NOMO-1 treated with dmso at 0.1 percent for 144 hours (cell line): ENCODE measurements around the gene CEP70.
"Not testable (repeated sequence)": the region's sequence is repeated elsewhere in the genome, so short reads cannot be mapped to it uniquely, and the experiment has no call there.

Experiments
- DNase-seq: peaks from one replicate; lab custom pipeline; 2025; ENCODE audit not compliant: unreplicated experiment; lab: John Stamatoyannopoulos, UW

The CEP70 gene, protein sequence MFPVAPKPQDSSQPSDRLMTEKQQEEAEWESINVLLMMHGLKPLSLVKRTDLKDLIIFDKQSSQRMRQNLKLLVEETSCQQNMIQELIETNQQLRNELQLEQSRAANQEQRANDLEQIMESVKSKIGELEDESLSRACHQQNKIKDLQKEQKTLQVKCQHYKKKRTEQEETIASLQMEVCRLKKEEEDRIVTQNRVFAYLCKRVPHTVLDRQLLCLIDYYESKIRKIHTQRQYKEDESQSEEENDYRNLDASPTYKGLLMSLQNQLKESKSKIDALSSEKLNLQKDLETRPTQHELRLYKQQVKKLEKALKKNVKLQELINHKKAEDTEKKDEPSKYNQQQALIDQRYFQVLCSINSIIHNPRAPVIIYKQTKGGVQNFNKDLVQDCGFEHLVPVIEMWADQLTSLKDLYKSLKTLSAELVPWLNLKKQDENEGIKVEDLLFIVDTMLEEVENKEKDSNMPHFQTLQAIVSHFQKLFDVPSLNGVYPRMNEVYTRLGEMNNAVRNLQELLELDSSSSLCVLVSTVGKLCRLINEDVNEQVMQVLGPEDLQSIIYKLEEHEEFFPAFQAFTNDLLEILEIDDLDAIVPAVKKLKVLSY

GRCh38 chr3:138594150-138594934 lies at the start of gene CEP70:
Gene CEP70, minus strand, starts transcription at chr3:138594260. Its CDS starts 21,333 bp downstream, at chr3:138572927.
- no peak for DNase-seq

GRCh38 chr3:138642927-138643253 lies 48.8 kb upstream of the CEP70 start:
- DNase-seq, result no peak

- no peak for DNase-seq
Measured at GRCh38 chr3:138642226-138642926, 48.3 kb upstream of the CEP70 start.

DNA sequence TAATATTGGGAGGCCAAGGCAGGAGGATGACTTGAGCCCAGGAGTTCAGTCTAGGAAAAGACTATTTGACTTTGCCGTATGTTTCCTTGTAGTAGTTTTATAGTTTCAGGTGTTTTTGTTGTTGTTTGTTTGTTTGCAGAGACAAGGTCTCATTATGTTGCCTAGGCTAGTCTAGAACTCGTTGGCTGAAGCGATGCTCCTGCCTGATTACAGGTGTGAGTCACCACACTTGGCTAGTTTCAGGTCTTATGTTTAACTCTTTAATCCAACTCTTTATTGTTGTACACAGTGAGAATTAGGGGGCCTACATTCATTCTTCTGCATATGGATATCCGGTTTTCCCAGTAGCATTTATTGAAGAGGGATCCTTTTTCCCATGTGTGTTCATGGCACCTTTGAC lies 46.5 kb upstream of the CEP70 start:
- DNase-seq, result no peak

GRCh38 chr3:138638641-138639040 lies 44.6 kb upstream of the CEP70 start:
- no peak for DNase-seq

GRCh38 chr3:138629526-138629925 lies 35.5 kb upstream of the CEP70 start:
- DNase-seq, result no peak

- DNase-seq, result no peak
Measured at GRCh38 chr3:138625707-138626365, 31.8 kb upstream of the CEP70 start.

DNA sequence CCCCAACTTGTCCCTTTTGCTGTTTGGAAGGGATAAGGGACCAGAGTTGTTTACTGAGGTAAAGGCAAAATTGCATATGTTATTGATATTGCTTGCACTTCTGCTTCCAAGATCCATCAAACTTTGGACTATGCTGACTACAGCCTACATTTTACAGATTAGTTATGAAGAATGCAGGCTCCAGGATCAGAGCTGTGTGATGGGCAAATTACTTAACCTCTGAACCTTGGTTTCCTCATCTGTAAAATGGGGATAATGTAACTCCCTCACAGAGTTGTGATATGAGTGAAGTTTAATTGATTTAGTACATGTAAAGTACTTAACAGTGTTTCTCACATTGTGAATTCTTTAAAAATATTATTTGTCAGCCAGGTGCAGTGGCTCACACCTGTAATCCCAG lies 30.5 kb upstream of the CEP70 start:
- no peak for DNase-seq

GRCh38 chr3:138620431-138620830 lies 26.4 kb upstream of the CEP70 start:
- DNase-seq, result no peak

DNA sequence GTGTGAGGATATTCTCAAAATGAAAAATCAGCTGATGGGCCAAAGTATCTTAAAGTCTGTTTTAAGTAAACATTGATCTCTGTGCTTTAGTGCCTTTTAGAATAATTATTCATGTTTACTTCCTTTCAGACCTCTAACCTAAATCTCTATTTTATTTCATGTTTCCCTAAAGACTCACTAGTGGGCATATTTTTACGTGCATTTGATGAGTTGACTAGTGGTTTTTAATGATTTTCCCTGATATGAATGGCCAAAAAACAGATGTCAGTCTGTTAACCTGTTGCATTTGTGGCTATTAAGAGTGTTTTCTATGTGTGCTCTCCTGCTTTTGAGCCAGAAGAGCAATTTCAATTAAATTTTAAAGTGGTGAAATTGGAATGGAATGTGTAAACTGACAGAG lies 21.4 kb upstream of the CEP70 start:
- no peak for DNase-seq

GRCh38 chr3:138609898-138610266 lies 15.8 kb upstream of the CEP70 start:
- no peak for DNase-seq

DNA sequence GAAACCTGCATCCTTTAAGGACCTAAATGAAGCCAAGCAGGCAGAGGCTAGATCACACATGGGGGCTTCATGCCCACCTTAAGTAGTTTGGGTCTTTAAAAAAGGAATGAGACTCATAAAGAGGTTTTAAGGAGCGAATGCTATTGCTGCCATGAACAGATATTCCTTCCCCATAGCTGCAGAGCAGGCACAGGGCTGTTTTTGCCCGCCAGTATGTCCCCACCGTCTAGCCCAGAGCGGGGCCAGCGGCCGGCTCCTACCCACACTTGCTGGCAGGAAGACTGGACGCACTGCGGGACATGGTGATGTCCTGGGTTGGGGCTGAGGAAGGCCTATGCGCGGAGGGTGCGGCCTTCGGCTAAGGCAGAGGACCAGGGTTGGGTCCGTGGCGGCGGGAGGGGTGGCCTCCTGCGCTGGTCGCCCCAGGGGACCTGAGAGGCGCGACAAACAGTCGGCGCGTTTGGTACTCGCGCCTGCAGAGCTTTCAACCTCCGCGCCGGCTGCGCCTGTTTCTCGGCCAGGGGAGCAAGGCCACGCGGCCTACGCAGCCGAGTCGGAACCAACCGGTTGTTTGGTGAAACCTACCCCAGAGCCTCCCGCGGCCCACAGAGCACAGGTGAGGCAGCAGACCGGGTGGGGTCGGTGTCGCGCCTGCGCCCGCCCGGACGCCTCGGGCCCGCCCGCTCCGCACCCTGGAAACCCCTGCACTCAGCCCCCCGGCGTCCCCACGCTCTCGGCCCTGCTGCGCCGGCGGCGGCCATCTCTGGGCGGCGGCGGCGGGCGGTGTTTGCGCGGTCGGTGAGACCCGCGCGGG lies 14.5 kb upstream of the CEP70 start, which contains the start of gene FAIM:
FAIM (plus strand) TSS at position 450 of the 814 bp plus-strand sequence. CDS start 10,956 bp downstream, outside the sequence.
- peak; percentile 64 for DNase-seq

- DNase-seq, result not testable (repeated sequence)
Measured at GRCh38 chr3:138604106-138604595, 10.1 kb upstream of the CEP70 start.

GRCh38 chr3:138601661-138602060 lies 7.6 kb upstream of the CEP70 start:
- DNase-seq, result not testable (repeated sequence)

DNA sequence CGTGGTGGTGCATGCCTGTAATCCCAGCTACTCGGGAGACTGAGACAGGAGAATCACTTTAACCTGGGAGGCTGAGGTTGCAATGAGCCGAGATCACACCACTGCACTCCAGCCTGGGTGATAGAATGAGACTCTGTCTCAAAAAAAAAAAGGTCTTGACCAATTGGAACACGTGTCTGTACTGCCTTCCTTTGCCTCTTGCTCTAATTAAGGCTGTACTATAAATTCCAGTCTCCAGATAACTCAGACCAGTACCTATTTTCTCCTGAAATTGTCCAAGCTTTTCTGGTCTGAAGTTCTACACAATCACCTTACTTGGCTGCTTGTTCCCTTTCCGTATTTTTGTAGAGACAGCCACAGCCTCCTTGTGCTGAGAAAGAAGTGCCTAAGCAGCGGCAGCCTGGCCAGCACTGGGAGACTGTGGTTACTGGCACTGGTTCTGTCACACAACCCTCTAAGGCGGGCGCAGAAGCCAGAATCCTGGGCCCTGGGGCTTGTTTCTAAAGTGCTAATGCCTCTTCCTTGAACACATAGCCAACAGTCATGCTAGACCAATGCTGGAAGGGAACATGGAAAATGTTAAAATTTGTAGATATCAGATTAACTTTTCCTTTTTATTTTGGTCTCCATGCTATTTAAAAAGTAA lies 6.2 kb upstream of the CEP70 start:
- no peak for DNase-seq

DNA sequence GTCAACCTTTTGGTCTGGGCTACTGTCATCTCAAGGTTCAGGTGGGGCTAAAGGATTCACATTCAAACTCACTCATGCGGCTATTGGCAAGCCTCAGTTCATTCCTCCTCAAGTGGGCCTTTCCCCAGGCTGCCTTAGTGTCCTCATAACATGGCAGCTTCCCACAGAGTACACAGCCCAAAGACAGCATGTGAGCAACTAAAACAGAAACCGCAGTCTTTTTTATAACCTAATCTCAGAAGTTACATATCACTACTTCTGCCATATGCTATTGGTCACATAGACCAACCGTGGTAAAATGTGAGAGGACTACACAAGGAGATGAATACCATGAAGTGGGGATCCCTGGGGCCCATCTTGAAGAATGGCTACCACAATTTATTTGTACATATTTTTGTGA lies 4.5 kb upstream of the CEP70 start:
- no peak for DNase-seq

DNA sequence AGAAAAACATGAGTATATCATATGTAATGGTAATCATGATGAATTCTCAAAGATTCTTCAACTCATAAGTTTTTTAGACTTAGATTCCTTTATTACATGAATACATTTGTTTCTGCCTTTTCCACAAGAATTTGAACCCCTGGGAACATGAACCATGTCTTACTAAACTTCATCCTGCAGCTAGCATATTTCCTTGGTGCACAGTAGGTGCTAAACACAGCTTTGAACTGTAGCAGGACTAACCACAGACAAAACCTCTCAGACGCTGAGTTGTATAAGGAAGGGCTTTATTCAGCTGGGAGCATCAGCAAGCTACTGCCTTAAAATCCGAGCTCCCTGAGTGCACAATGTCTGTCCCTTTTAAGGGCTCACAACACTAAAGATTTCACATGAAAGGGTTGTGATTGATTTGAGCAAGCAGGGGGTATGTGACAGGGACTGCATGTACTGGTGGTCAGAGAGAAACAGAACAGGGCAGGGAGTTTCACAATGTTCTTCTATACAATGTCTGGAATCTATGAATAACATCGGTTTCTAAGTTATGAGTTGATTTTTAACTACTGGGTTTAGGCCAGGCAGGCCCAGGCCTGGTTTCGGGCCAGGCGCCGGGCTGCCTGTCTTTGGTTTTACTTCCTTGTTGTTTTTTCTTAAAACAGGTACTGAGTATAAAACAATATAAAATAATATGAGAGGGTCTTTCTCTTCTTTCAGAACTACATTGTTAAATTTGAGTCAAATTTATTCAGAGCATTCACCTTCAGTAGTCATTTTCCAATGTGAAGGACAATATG lies 3.3 kb upstream of the CEP70 start:
- not testable (repeated sequence) for DNase-seq

- no peak for DNase-seq
Measured at GRCh38 chr3:138594935-138595610, 1.0 kb upstream of the CEP70 start.
